Dermis microvascular lymphatic vessel endothelial cell (primary cell): ENCODE measurements around the gene CLSTN3. TPM values are rescaled to one million over a fixed set of nuclear protein-coding genes. Genes with fewer than 3 reads are reported as not detected.
"Not testable (repeated sequence)": the region's sequence is repeated elsewhere in the genome, so short reads cannot be mapped to it uniquely, and the experiment has no call there.

Experiments used
- DNase-seq, 2 donors: peaks; one replicate each; pipeline versions ENCODE4 v3.0.0 to v3.0.0-alpha.2; 2010; ENCODE audit warnings: low read depth in 2 of 2
- total RNA-seq: library from RNA; depleted of rRNA; stranded (reverse); fragments of >200 nt; gene quantifications from 2 replicates; pipeline ENCODE4 v1.2.1, GENCODE V29; 2014

Gene CLSTN3
- total RNA-seq, 1 donor from 2014 or later, result 15.0 TPM

DNA sequence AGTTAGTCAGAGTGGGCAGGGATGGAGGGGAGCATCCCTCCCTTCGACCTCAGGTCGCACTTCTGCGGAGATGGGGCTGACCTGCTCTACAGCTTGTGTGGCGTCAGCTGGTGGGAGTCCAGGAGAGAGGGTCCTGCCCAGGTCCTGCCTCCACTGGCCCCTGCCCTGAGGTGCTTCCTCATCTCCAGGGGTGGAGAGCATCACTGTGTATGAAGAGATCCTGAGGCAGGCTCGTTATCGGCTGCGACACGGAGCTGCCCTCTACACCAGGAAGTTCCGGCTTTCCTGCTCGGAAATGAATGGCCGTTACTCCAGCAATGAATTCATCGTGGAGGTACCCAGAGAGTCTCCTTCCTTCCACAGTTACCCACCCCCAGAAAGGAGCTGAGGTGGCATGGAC is 20.2 kb downstream of the CLSTN3 start:
- peak in 1 of 2 donors; percentile 23 for DNase-seq

DNA sequence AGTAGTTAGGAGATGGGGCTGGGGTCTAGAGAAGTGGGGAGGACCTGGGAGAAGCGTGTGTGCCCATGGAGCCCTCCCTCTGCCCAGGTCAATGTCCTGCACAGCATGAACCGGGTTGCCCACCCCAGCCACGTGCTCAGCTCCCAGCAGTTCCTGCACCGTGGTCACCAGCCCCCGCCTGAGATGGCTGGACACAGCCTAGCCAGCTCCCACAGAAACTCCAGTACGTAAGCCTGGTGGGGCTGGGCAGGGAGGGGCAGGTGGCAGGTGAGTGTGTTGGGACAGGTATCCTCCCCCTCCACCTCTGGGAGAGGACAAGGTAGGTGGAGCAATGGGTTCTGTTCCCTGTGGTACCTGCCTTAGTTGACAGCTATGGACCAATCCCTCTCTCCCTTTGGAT is 20.7 kb downstream of the CLSTN3 start:
- DNase-seq, result no peak

GRCh38 chr12:7151532-7151931 is 21.4 kb downstream of the CLSTN3 start:
- DNase-seq, result no peak

- DNase-seq, result no peak
Measured at GRCh38 chr12:7152818-7153217, 22.6 kb downstream of the CLSTN3 start.

GRCh38 chr12:7154042-7154441 is 23.9 kb downstream of the CLSTN3 start:
- no peak for DNase-seq

DNA sequence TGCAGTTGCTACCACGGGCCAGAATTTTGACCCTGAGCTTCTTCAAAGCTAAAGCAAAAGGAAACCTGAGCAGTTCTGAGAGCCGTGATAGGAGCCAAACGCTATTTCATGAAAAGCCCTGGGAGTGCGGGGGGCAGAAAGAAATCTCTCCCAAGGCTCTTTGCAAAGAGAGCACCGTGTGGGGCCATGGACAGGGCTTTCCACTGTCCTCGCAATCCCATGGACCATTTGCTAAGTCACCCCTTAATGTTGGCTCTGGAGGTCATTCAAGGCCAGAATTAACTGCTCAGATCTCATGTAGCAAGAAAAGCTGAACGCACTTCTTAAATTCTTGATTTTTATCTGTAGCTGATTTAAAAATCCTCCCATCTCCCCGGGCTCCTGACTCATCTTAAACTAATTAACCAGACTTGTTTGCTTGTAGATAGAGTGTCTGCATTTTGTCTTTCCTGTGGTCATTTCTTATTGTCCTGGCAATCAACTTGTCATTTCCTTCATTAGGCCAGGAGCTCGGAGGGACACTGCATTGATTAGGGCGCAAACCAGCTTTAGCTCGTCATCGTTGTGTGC is 24.8 kb downstream of the CLSTN3 start:
- no peak for DNase-seq

- no peak for DNase-seq
Measured at GRCh38 chr12:7155471-7156034, 25.4 kb downstream of the CLSTN3 start.

DNA sequence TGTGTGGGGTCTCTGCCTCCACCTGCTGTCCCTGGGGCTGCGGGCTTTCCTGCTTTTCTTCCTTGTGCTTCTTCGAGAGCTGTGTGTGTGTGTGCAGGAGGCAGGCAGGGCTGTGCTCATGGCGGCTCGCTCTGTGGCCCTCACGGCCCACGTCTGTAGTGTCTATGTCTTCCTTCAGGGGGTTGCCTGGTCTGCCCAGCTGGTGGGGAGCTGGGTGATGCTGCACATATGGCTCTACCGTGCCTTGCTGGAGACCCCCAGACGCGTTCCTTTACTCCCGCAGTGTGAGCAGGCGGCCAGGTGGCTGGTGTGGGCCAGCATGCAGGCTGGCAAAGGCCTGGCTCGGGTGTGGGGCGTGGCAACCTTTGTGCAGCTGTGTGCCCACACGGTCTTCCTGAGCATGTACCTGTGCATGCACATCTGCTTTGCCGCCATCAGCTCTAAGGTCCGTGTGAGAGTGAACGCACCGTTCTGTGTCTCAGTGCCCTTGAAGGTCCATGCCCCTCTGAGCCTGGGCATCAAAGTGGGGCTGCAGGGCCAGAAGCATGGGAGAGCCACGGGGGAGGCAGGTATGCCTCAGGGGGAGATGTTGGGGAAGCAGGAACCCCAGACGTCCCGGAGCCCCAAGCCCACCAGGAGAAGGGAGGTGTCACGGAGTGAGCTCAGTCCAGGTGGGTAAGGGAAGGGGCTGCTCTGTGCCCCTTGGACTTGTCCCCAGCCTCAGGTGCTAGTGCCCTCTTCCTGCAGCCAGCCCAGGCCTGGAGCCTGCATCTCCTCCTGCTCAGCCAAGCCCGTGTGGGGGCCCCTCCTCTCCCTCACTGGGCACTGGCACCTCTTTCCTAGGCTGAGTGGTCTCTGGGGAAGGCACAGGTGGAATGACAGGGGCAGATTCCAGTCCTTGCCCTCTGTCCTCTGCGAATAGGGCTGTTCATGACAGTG is 26.4 kb downstream of the CLSTN3 start:
- DNase-seq, result no peak

GRCh38 chr12:7157391-7157790 is 27.2 kb downstream of the CLSTN3 start:
- DNase-seq, result no peak

DNA sequence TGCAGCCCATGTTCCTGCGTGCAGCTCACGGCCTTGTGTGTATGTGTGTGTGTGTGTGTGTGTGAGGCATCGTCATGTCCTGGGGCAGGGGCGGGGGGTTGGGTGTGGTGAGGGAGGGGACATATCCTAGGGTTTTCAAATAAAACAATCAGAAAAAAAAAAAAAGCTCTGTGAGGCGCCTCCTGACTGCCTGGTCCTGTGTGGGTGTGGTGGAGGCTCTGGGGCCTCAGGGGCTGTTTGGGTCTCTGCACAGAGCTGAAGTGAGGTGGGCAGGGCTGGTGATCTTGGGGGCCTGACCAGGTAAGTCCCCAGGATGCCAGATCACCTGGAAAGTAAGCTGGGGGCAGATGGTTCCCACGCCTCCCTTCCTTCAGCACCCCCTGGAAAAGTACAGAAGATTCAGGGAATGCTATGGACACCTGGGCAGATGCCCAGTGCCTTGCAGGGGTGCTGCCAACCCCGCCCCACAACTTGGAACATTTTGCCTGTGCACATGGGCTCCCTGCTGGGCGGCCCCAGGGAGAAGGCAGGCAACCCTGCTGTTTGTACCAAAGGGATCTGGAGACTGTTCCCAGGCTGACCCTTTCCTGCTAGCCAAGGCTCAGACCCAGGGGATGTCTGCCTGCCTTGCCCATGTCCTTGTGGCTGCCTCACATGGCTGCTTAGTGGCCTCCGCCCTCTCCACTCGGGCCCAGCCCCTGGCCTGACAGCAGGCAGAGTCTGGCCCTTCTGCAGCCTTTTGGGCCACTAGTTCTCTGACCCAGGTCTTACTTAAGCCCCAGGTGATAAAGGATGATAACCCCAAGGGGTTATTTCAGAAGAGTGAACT is 28.8 kb downstream of the CLSTN3 start:
- DNase-seq, result no peak

DNA sequence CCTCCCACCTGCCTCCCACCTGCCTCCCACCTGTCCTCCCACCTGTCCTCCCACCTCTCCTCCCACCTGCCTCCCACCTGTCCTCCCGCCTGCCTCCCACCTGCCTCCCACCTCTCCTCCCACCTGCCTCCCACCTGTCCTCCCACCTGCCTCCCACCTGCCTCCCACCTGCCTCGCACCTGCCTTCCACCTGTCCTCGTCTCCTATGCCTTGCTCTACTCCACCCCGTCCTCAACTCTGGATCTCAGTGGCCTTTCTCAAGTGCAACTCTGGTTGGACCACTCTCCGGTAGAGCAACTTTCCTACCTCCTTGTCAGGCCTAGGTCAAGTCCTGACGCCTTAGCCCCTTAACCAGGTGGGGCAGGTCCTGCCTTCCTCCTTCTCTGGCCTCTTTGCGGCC is 30.0 kb downstream of the CLSTN3 start:
- DNase-seq, result no peak

- no peak for DNase-seq
Measured at GRCh38 chr12:7161327-7161726, 31.2 kb downstream of the CLSTN3 start.

GRCh38 chr12:7161811-7162210 is 31.6 kb downstream of the CLSTN3 start:
- no peak for DNase-seq

DNA sequence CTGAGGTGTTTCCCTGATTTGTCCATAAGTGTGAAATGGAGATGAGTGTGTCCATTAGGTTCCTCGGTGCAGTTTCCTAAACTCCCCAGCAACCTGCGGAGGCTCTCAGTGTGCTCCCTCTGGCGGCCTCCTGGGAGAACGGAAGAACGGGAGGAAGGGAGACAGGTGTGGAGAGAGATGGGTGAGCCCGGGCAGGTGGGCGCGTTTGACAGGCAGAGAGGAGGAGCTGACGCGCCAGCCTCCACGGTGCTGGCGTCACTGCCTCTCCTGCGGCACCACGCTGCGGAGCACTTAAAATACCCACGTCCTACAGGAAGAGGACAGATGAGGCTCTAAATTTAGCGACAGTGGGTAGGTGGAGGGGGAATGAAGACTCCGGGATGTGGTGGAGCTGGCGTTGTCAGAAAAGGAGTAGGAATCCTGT is 32.5 kb downstream of the CLSTN3 start:
- peak in 1 of 2 donors; percentile 12 for DNase-seq

DNA sequence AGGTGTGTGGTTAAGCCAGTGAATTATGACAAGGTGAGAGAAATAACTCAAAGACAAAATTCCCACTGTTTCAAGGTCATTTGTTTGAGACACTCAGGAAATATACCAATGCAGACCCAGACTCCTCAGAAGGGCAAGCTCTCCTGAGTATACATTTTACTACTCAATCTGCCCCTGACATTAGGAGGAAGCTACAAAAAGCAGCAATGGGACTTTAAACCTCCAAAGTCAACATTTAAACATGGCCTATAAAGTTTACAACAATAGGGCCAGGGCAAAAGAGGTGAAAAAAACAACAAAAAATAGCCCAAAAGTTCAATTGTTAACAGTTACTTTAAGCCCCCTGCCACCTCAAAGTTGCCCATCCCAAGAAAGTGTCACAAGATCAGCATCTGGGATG is 39.8 kb downstream of the CLSTN3 start:
- no peak for DNase-seq

GRCh38 chr12:7171854-7172253 is 41.7 kb downstream of the CLSTN3 start:
- DNase-seq, result no peak

- no peak for DNase-seq
Measured at GRCh38 chr12:7175493-7175892, 45.3 kb downstream of the CLSTN3 start.

DNA sequence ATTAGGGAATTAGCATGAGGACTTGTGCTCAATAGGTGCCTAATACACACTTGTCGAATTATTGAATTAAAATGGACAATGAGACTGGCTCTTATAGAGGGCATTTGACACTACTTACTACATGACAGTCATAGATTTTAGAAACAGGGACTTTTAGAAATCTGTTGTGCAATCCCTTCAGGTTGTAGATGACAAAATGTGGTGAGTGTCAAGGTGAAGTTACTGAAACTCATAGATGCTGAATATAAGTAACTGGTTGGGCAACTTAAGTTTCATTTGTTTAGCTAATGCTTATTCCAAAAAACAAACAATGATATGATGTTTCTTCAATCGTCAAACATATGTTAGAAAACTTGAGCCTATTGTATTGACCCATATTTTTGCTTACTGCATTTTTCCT is 46.4 kb downstream of the CLSTN3 start:
- no peak for DNase-seq

DNA sequence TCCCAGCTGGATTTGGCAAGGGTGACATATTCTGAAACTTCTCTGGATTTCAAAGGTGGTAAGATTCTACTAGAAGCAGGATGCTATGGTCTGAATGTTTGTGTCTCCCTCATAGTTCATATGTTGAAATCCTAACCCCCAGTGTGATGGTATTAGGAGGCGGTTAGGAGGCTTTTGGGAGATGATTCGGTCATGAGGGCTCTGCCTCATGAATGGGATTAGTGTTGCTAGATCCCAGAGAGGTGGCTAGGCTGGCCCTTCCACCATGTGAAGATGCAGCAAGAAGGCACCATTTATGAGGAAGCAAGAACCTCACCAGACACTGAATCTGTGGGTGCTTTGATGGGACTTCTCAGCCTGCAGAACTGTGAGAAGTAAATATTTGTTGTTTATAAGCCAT is 48.3 kb downstream of the CLSTN3 start:
- DNase-seq, result no peak

- DNase-seq, result no peak
Measured at GRCh38 chr12:7180685-7181084, 50.5 kb downstream of the CLSTN3 start.

DNA sequence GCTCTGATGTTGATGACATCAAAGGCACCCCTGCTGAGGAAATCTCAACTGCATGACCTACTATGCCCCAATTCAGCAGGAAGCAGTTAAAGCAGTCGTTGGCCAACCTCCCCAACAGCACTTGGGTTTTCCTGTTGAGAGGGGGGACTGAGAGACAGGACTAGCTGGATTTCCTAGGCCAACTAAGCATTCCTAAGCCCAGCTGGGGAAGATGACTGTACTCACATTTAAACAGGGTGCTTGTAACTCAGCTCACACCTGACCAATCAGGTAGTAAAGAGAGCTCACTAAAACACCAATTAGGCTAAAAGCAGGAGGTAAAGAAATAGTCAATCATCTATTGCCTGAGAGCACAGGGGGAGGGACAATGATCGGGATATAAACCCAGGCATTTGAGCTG is 55.9 kb downstream of the CLSTN3 start:
- not testable (repeated sequence) for DNase-seq
